ENCODE data around the gene PACS1. TPM values are rescaled to one million over a fixed set of nuclear protein-coding genes. Genes with fewer than 3 reads are reported as not detected.

Gene PACS1
- total RNA-seq, 3 donors from 2014 or later (not counting 1 experiment from before 2014, with no cell fraction given) = 176 to 204 (median 186) TPM

- ATAC-seq = no peak
- DNase-seq = no peak
- peaks cover 0 to 4% of the 10 kb centered on the region in 2 donors for H3K27me3 Mint-ChIP-seq (ENCODE audit: low read depth in 2 of 2)
- Histone ChIP-seq H3K27ac (ENCODE audit: low read length) (no peak overlapping the region), H3K4me1 (ENCODE audit: control insufficient read depth, insufficient read depth, low read length) (peaks cover 10% of the 10 kb centered on the region), H3K27me3 (ENCODE audit: control insufficient read depth, insufficient read depth, low read length) (peaks cover 3% of the 10 kb centered on the region), H3K4me3 (ENCODE audit: low read length) (no peak overlapping the region), H3K9me3 (ENCODE audit: control insufficient read depth, insufficient read depth, low read length) (no peaks in the 10 kb centered on the region), H3K36me3 (ENCODE audit: control insufficient read depth, insufficient read depth, low read length) (no peaks in the 10 kb centered on the region)
- peaks cover 12% of the 10 kb centered on the region in 2 donors for H3K4me1 Mint-ChIP-seq
- no peak for TF ChIP-seq CTCF (IDR thresholded peaks at IDR 0.05)
- 96% methylated on average over 88 of the region's 88 CpGs for WGBS (ENCODE audit: insufficient coverage)
- H3K36me3 Mint-ChIP-seq = no peaks in the 10 kb centered on the region
- no peak overlapping the region for H3K4me3 Mint-ChIP-seq
- intact Hi-C loops (cut with micrococcal nuclease) = no loop called here
- H3K27ac Mint-ChIP-seq = no peak overlapping the region
- H3K9me3 Mint-ChIP-seq = no peaks in the 10 kb centered on the region
These were observed 26.8 kb upstream of the PACS1 start for GRCh38 chr11:66042996-66043906.

- peak overlapping the region; percentile 35 for H3K27ac ChIP-seq (ENCODE audit: low read length)
- H3K27me3 Mint-ChIP-seq (ENCODE audit: low read depth in 2 of 2) = peaks cover 0 to 11% of the 10 kb centered on the region in 2 donors
- H3K4me3 Mint-ChIP-seq = no peak overlapping the region
- no peaks in the 10 kb centered on the region for H3K36me3 Mint-ChIP-seq
- WGBS (ENCODE audit: insufficient coverage) = 59% methylated on average over 6 of the region's 6 CpGs
- H3K27me3 ChIP-seq (ENCODE audit: control insufficient read depth, insufficient read depth, low read length) = peaks cover 3% of the 10 kb centered on the region
- peak overlapping the region; percentile 58 to 81 for H3K27ac Mint-ChIP-seq
- intact Hi-C loops (cut with micrococcal nuclease) = no loop called here
- TF ChIP-seq CTCF (IDR thresholded peaks at IDR 0.05) = no peak
- no peaks in the 10 kb centered on the region for H3K9me3 Mint-ChIP-seq
- H3K9me3 ChIP-seq (ENCODE audit: control insufficient read depth, insufficient read depth, low read length) = no peaks in the 10 kb centered on the region
- H3K4me1 Mint-ChIP-seq = peaks cover 12% of the 10 kb centered on the region in 2 donors
- ATAC-seq = peak; percentile 61 to 76 (median 72)
- H3K4me3 ChIP-seq (ENCODE audit: low read length) = no peak overlapping the region
- no peaks in the 10 kb centered on the region for H3K36me3 ChIP-seq (ENCODE audit: control insufficient read depth, insufficient read depth, low read length)
- DNase-seq = peak in 1 of 2 donors; percentile 30
- peaks cover 10% of the 10 kb centered on the region for H3K4me1 ChIP-seq (ENCODE audit: control insufficient read depth, insufficient read depth, low read length)
These were observed 25.3 kb upstream of the PACS1 start for GRCh38 chr11:66044757-66045156.

GRCh38 chr11:66045177-66045639 lies 24.9 kb upstream of the PACS1 start:
- H3K36me3 ChIP-seq (ENCODE audit: control insufficient read depth, insufficient read depth, low read length) = no peaks in the 10 kb centered on the region
- H3K4me1 ChIP-seq (ENCODE audit: control insufficient read depth, insufficient read depth, low read length) = peaks cover 10% of the 10 kb centered on the region
- WGBS (ENCODE audit: insufficient coverage) = 22% methylated on average over 11 of the region's 11 CpGs
- peak; percentile 86 to 96 (median 90) for ATAC-seq
- intact Hi-C loops (cut with micrococcal nuclease) = no loop called here
- Mint-ChIP-seq H3K27me3 (ENCODE audit: low read depth in 2 of 2) (peaks cover 0 to 11% of the 10 kb centered on the region in 2 donors), H3K36me3 (no peaks in the 10 kb centered on the region), H3K27ac (peak overlapping the region; percentile 58 to 81), H3K4me1 (peaks cover 12% of the 10 kb centered on the region in 2 donors), H3K9me3 (no peaks in the 10 kb centered on the region), H3K4me3 (no peak overlapping the region)
- peak overlapping the region; percentile 35 for H3K27ac ChIP-seq (ENCODE audit: low read length)
- TF ChIP-seq CTCF (IDR thresholded peaks at IDR 0.05) = peak; percentile 91
- peaks cover 3% of the 10 kb centered on the region for H3K27me3 ChIP-seq (ENCODE audit: control insufficient read depth, insufficient read depth, low read length)
- DNase-seq = peak; percentile 77 to 93
- H3K9me3 ChIP-seq (ENCODE audit: control insufficient read depth, insufficient read depth, low read length) = no peaks in the 10 kb centered on the region
- H3K4me3 ChIP-seq (ENCODE audit: low read length) = no peak overlapping the region
